Esophagus muscularis mucosa (tissue), 4 donors: ENCODE measurements around the gene AKAP11.

Experiments
- CTCF ChIP-seq, 3 experiments: fragments of 200-600 bp in 2 of 3; fragments of 450-650 bp in 1 of 3; sonication (generic) in 2 of 3; IDR thresholded peaks; one replicate each; pipeline ENCODE4 v1.5.1; 2017 to 2019; ENCODE audit warnings: antibody characterized with exemption in 3 of 3, mild to moderate bottlenecking in 2 of 3, moderate library complexity in 1 of 3
- EP300 ChIP-seq: sonication (generic); formaldehyde crosslinking; IDR thresholded peaks from one replicate; pipeline ENCODE4 v1.6.1; 2017; ENCODE audit warnings: antibody characterized with exemption
- POLR2A ChIP-seq: fragments of 450-650 bp; IDR thresholded peaks from one replicate; pipeline ENCODE4 v1.6.1; 2017; ENCODE audit warnings: antibody characterized with exemption, moderate library complexity, mild to moderate bottlenecking, low read depth
- POLR2AphosphoS5 ChIP-seq, 2 donors: sonication (generic); formaldehyde crosslinking; IDR thresholded peaks; one replicate each; pipeline ENCODE4 v1.6.1; 2017; ENCODE audit warnings: antibody characterized with exemption in 2 of 2

GRCh38 chr13:42272804-42273175, 838 bp downstream of the AKAP11 start:
- no peak for TF ChIP-seq CTCF (IDR thresholded peaks at IDR 0.05)
- TF ChIP-seq POLR2A, result no peak
- no peak for TF ChIP-seq EP300
- no peak for TF ChIP-seq POLR2AphosphoS5 (IDR thresholded peaks at IDR 0.05)
